Measurements from ENCODE around the gene OVAAL.

DNA sequence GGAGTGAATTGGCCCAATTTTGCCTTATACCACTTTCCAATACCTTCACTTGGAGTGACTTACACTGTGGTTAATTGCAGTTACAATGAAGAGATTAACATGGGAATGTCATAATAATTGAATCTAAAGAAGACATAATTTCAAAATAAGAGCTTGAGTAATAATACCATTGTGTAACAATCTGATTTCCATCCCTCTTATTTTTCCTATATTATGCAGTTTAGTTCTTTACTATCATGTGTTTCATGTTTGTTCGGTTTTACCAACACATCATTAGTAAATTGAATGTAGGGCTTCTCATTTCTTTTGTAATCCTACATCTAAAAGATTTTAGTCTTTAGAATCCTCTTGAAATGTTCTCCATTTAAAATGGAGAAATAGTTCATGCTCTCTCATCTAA, 53.9 kb downstream of the OVAAL start:
- TF ChIP-seq, protein P1, sequence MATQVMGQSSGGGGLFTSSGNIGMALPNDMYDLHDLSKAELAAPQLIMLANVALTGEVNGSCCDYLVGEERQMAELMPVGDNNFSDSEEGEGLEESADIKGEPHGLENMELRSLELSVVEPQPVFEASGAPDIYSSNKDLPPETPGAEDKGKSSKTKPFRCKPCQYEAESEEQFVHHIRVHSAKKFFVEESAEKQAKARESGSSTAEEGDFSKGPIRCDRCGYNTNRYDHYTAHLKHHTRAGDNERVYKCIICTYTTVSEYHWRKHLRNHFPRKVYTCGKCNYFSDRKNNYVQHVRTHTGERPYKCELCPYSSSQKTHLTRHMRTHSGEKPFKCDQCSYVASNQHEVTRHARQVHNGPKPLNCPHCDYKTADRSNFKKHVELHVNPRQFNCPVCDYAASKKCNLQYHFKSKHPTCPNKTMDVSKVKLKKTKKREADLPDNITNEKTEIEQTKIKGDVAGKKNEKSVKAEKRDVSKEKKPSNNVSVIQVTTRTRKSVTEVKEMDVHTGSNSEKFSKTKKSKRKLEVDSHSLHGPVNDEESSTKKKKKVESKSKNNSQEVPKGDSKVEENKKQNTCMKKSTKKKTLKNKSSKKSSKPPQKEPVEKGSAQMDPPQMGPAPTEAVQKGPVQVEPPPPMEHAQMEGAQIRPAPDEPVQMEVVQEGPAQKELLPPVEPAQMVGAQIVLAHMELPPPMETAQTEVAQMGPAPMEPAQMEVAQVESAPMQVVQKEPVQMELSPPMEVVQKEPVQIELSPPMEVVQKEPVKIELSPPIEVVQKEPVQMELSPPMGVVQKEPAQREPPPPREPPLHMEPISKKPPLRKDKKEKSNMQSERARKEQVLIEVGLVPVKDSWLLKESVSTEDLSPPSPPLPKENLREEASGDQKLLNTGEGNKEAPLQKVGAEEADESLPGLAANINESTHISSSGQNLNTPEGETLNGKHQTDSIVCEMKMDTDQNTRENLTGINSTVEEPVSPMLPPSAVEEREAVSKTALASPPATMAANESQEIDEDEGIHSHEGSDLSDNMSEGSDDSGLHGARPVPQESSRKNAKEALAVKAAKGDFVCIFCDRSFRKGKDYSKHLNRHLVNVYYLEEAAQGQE (IDR thresholded peaks at IDR 0.05; ENCODE audit: insufficient replicate concordance, low read depth): no peak
- TF ChIP-seq, protein P2, sequence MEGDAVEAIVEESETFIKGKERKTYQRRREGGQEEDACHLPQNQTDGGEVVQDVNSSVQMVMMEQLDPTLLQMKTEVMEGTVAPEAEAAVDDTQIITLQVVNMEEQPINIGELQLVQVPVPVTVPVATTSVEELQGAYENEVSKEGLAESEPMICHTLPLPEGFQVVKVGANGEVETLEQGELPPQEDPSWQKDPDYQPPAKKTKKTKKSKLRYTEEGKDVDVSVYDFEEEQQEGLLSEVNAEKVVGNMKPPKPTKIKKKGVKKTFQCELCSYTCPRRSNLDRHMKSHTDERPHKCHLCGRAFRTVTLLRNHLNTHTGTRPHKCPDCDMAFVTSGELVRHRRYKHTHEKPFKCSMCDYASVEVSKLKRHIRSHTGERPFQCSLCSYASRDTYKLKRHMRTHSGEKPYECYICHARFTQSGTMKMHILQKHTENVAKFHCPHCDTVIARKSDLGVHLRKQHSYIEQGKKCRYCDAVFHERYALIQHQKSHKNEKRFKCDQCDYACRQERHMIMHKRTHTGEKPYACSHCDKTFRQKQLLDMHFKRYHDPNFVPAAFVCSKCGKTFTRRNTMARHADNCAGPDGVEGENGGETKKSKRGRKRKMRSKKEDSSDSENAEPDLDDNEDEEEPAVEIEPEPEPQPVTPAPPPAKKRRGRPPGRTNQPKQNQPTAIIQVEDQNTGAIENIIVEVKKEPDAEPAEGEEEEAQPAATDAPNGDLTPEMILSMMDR (IDR thresholded peaks at IDR 0.05; ENCODE audit: insufficient read depth, low read length): no peak
- TF ChIP-seq POLR2AphosphoS5 (IDR thresholded peaks at IDR 0.05; ENCODE audit: low read depth): no peak
- no peak for TF ChIP-seq GABPA (IDR thresholded peaks at IDR 0.05; ENCODE audit: low read depth)
- TF ChIP-seq SPI1 (IDR thresholded peaks at IDR 0.05; ENCODE audit: borderline replicate concordance, low read depth): no peak
